ENCODE data around the gene EME2. TPM values are rescaled to one million over a fixed set of nuclear protein-coding genes. Genes with fewer than 3 reads are reported as not detected.

The EME2 gene
- total and polyA plus RNA-seq, 2 of the 13 experiments (the other 11 are each of a cell fraction or from before 2014, with no cell fraction given): 4.4 to 7.6 TPM

DNA sequence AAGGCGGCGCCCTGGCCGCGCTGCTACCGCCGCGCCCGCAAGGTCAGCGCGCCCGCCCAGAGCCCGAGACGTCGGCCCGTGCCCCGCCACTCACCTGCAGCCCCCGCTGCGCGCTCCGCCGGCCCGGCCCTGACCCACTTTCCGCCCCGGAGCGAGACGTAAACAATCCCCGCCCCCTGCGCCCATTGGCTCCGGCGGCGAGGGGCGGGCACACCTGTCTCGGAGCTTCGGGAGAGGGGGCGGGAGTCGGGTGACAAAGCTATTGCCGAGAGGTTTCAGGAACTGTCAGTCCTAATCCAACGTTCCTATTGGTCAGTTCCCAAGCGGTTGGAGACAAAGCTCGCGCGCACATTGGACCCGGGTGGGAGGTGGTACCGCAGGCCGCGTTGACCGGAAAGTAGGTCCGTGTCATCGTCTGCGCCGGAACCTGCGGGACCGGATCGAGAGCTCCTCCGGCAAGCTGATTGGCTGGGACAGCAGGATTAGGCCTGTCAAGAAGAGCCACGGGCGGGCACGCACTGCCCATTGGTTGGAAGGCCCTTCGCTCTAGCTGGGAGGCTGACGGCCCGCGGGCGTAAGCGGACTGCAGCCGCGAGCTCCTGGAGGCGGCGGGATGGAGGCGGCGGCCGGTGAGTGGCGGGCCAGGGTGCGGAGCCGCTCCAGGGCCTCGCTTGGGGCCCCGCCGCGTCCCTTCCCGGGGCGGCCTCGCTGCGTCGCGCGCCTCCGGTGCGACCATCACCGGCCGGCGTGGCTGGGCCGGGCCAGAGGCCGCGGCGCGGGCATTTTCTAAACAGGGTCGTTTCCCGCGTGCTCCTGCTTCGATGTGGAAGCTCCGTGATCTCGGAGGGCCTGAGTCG lies 10.0 kb downstream of the EME2 start, which contains the start of the genes NUBP2 and SPSB3 (continued):
- TF ChIP-seq SALL1 (CRISPR knock-in tag; IDR thresholded peaks at IDR 0.05): peak; percentile 48
- TF ChIP-seq PHF8 (CRISPR knock-in tag; IDR thresholded peaks at IDR 0.05): peak; percentile 72
- TF ChIP-seq, protein P1, sequence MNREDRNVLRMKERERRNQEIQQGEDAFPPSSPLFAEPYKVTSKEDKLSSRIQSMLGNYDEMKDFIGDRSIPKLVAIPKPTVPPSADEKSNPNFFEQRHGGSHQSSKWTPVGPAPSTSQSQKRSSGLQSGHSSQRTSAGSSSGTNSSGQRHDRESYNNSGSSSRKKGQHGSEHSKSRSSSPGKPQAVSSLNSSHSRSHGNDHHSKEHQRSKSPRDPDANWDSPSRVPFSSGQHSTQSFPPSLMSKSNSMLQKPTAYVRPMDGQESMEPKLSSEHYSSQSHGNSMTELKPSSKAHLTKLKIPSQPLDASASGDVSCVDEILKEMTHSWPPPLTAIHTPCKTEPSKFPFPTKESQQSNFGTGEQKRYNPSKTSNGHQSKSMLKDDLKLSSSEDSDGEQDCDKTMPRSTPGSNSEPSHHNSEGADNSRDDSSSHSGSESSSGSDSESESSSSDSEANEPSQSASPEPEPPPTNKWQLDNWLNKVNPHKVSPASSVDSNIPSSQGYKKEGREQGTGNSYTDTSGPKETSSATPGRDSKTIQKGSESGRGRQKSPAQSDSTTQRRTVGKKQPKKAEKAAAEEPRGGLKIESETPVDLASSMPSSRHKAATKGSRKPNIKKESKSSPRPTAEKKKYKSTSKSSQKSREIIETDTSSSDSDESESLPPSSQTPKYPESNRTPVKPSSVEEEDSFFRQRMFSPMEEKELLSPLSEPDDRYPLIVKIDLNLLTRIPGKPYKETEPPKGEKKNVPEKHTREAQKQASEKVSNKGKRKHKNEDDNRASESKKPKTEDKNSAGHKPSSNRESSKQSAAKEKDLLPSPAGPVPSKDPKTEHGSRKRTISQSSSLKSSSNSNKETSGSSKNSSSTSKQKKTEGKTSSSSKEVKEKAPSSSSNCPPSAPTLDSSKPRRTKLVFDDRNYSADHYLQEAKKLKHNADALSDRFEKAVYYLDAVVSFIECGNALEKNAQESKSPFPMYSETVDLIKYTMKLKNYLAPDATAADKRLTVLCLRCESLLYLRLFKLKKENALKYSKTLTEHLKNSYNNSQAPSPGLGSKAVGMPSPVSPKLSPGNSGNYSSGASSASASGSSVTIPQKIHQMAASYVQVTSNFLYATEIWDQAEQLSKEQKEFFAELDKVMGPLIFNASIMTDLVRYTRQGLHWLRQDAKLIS (CRISPR knock-in tag; IDR thresholded peaks at IDR 0.05): no peak
- peak; percentile 53; the same call in 1 of the 2 replicates for TF ChIP-seq CBFB (CRISPR knock-in tag; IDR thresholded peaks at IDR 0.05)
- peak; percentile 55; the same call in 1 of the 2 replicates for TF ChIP-seq MYC (CRISPR knock-in tag; IDR thresholded peaks at IDR 0.05; ENCODE audit: borderline replicate concordance)
- TF ChIP-seq, protein P2, sequence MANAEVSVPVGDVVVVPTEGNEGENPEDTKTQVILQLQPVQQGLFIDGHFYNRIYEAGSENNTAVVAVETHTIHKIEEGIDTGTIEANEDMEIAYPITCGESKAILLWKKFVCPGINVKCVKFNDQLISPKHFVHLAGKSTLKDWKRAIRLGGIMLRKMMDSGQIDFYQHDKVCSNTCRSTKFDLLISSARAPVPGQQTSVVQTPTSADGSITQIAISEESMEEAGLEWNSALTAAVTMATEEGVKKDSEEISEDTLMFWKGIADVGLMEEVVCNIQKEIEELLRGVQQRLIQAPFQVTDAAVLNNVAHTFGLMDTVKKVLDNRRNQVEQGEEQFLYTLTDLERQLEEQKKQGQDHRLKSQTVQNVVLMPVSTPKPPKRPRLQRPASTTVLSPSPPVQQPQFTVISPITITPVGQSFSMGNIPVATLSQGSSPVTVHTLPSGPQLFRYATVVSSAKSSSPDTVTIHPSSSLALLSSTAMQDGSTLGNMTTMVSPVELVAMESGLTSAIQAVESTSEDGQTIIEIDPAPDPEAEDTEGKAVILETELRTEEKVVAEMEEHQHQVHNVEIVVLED (CRISPR knock-in tag; IDR thresholded peaks at IDR 0.05; ENCODE audit: borderline replicate concordance): peak; percentile 83
- TF ChIP-seq SP1 (IDR thresholded peaks at IDR 0.05): 0 out of 2 replicates have a peak, but pooled peaks have one; percentile 14
- peak; percentile 89 for TF ChIP-seq SP1 (CRISPR knock-in tag; IDR thresholded peaks at IDR 0.05)
- TF ChIP-seq, protein P3, sequence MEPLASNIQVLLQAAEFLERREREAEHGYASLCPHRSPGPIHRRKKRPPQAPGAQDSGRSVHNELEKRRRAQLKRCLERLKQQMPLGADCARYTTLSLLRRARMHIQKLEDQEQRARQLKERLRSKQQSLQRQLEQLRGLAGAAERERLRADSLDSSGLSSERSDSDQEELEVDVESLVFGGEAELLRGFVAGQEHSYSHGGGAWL (CRISPR knock-in tag; IDR thresholded peaks at IDR 0.05): peak; percentile 73
- TF ChIP-seq THAP9 (CRISPR knock-in tag; IDR thresholded peaks at IDR 0.05; ENCODE audit: borderline replicate concordance): peak; percentile 32; the same call in 1 of the 2 replicates
- no peak for TF ChIP-seq ZNF510 (CRISPR knock-in tag; IDR thresholded peaks at IDR 0.05; ENCODE audit: low read depth)
- TF ChIP-seq KDM5A (IDR thresholded peaks at IDR 0.05; ENCODE audit: borderline replicate concordance, low read length): peak; percentile 36; the same call in 1 of the 2 replicates
- TF ChIP-seq, protein P4, sequence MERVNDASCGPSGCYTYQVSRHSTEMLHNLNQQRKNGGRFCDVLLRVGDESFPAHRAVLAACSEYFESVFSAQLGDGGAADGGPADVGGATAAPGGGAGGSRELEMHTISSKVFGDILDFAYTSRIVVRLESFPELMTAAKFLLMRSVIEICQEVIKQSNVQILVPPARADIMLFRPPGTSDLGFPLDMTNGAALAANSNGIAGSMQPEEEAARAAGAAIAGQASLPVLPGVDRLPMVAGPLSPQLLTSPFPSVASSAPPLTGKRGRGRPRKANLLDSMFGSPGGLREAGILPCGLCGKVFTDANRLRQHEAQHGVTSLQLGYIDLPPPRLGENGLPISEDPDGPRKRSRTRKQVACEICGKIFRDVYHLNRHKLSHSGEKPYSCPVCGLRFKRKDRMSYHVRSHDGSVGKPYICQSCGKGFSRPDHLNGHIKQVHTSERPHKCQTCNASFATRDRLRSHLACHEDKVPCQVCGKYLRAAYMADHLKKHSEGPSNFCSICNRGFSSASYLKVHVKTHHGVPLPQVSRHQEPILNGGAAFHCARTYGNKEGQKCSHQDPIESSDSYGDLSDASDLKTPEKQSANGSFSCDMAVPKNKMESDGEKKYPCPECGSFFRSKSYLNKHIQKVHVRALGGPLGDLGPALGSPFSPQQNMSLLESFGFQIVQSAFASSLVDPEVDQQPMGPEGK (CRISPR knock-in tag; IDR thresholded peaks at IDR 0.05): peak; percentile 46; the same call in 1 of the 2 replicates
- peak; percentile 81 for TF ChIP-seq HDAC1 (CRISPR knock-in tag; IDR thresholded peaks at IDR 0.05)
- peak; percentile 64; the same call in 1 of the 2 replicates for TF ChIP-seq MIER3 (CRISPR knock-in tag; IDR thresholded peaks at IDR 0.05; ENCODE audit: borderline replicate concordance)
- 0 out of 2 replicates have a peak, but pooled peaks have one; percentile 20 for TF ChIP-seq RNF2 (conservative IDR thresholded peaks at IDR 0.05; ENCODE audit: low read depth)
- no peak for TF ChIP-seq BCL6 (CRISPR knock-in tag; IDR thresholded peaks at IDR 0.05)
- TF ChIP-seq CCDC6 (CRISPR knock-in tag; IDR thresholded peaks at IDR 0.05): no peak

Data from HepG2 (cell line).